GM18951 (cell line): ENCODE data around the gene CIB4.

ENCODE experiments used
- POLR2A ChIP-seq: IDR thresholded peaks from 4 replicates; pipeline ENCODE4 v1.6.1; 2011; ENCODE audit warnings: mild to moderate bottlenecking; ENCODE audit not compliant: insufficient read length, insufficient read depth; ENCODE audit errors: extremely low read depth
- in situ Hi-C: fragments of 300-500 bp; cut with MboI; formaldehyde crosslinking; loops from one replicate; pipeline ENCODE4 v1.12.0; 2022; ENCODE audit warnings: low sequenced_read_pairs, mixed read lengths, inconsistent platforms; ENCODE audit not compliant: unreplicated experiment

CIB4 gene

GRCh38 chr2:26580151-26580550 lies 61.0 kb downstream of the CIB4 start:
- in situ Hi-C loops = no loop called here

DNA sequence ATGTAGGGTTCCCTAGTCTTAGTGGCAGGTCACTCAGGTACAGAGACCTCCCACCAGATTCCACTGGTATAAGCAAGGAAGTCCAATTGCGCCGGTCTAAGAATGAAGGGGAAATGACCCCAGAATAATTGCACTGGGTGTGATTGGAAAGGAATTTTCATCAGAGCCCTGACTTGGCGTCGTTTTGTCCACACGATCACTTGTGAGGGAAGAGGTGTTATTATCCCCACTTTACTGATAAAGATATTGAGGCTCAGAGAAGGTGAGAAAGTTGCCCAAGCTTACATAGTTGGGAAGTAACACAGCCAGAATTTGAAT lies 61.5 kb downstream of the CIB4 start:
- TF ChIP-seq POLR2A = no peak
- in situ Hi-C loops = no loop called here

More at GRCh38 chr2:26580151-26580550, 61.0 kb downstream of the CIB4 start:
- TF ChIP-seq POLR2A = no peak

DNA sequence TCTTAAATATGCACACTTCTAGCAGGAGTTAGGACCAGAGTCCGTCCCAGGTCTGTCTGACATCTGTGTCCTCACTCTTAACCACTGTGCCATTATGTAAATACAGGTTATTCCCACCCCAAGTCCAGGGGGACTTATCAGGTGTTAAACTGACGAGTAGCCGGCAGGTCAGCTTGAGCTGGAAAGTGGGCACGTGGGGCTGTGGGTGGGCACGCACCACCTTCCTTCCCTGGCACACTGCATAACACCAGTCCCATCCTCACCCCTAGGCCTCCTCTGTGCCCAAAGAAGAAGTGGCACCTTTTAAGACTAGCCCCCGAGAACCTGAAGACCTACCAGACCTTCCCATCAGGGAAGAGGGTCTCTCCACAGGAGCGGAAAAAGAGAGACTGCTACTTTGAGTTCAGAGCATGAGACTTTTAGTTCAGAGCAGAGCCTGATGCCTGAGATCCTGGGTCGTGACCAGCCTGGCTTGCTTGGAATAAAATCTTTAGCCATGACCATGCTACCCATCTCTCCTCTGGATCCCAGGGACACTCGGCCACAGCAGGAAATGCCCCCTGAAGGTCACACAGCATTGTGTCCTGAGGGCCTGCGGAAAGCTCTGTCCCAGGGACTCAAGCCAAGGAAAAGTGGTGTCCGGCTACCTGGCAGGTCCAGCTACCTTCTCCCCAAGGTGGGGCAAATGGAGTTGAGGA lies 62.0 kb downstream of the CIB4 start:
- in situ Hi-C loops = no loop called here
- no peak for TF ChIP-seq POLR2A

DNA sequence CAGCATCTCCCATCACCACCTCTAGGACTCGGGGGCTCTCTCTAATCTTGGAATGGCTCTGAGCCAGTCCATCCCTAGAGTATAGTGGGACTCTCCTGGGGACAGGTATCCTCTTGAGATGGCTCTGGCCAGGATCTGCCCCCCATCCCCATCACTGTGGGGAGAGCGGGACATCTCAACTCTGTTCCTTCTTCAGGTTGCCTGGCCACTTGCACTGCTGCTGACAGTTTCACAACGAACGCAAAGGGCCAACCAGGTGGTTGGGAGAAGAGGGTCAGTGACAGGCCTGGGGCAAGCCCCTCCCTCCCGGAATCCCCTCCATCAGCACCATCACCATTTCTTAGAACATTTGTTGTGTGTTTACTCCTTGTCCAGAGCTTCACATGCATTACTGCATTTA lies 62.6 kb downstream of the CIB4 start:
- in situ Hi-C loops = no loop called here
- no peak for TF ChIP-seq POLR2A

- no peak for TF ChIP-seq POLR2A
- in situ Hi-C loops = no loop called here
Observed at GRCh38 chr2:26578113-26578458, 63.1 kb downstream of the CIB4 start.

DNA sequence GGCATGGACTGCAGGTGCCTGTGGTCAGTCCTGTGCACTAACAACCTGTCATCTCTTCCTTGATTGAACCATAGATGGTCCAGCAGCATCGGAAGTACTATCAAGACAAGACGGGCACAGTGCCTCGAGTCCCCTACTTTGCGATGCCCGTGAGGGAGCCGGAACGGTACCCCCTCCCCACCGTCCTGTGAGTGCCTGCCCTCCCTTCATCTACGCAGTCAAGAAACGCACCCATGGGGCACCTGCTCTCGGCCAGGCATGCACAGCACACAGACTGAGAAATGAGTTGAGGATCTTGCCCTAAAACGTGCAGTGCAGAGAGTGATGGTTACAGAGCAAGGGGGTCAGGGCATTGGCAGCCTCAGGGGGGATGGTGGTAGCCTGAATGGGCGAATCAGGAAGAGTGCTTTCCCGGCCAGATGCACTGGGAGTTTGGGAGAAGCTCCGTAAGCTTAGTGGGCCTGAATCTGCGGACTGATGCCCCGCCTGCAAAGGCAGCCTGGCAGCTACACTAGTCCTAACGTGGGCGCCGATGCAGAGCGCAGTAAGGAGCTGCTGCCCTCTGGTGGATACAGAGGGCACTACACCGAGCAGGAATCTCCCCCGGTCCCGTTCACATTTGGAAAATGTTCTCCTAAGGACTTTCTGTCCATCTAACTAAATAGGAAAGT lies 63.6 kb downstream of the CIB4 start:
- no peak for TF ChIP-seq POLR2A
- in situ Hi-C loops = no loop called here

- TF ChIP-seq POLR2A = no peak
- in situ Hi-C loops = no loop called here
Observed at GRCh38 chr2:26576565-26577441, 64.4 kb downstream of the CIB4 start.

- no peak for TF ChIP-seq POLR2A
- in situ Hi-C loops = no loop called here
Observed at GRCh38 chr2:26575836-26576564, 65.2 kb downstream of the CIB4 start.

GRCh38 chr2:26574900-26575560 lies 66.1 kb downstream of the CIB4 start:
- in situ Hi-C loops = no loop called here
- no peak for TF ChIP-seq POLR2A

GRCh38 chr2:26574066-26574899 lies 66.9 kb downstream of the CIB4 start:
- no peak for TF ChIP-seq POLR2A
- in situ Hi-C loops = no loop called here

DNA sequence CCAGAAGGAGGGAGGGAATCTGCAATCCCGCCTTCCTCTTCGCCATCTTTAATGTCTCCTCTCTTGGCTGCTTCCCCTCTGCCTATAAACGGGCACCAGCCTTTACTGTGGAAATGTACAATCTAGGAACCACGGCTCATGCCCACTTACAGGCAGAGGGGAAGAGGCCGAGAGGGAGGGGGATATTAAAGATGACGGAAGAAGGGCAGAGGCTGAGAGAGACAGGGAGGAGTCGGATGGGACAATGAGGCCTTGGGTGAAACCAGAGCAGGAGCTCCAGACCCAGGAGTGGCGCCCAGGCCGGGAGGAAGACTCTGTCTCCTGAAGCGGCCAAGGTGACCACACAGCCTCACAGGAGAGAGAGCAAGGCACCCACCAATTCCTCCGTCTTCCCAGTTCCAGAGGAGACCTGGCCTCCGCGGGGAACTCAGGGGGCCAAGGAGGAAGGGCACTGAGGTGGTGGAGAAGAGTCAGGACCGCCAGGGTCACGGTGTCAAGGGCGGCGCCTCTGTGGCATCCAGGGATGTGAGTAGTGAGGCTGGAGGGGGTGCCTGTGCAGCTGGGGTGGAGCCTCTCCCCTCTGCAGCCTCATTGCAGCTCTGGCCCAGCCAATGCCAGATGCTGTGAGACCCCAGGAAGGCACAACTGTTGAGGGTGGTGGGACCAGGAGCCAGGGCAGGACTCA lies 67.8 kb downstream of the CIB4 start:
- in situ Hi-C loops = no loop called here
- TF ChIP-seq POLR2A = no peak
